Fibroblast of lung (primary cell): ENCODE data around the gene OSBPL1A.

Source experiments
- CTCF ChIP-seq, 2 donors: IDR thresholded peaks in 1 of 2; conservative IDR thresholded peaks in 1 of 2; 1 replicate in 1 of 2; 2 replicates in 1 of 2; pipeline ENCODE4 v1.5.1; 2011 to 2012; ENCODE audit warnings: low read length in 2 of 2, control low read depth in 1 of 2, inconsistent platforms in 1 of 2, low read depth in 1 of 2, mild to moderate bottlenecking in 1 of 2
- EZH2 ChIP-seq: IDR thresholded peaks from 2 replicates; pipeline ENCODE4 v1.5.1; 2012; ENCODE audit warnings: low read length, control low read depth, mild to moderate bottlenecking; ENCODE audit errors: missing control alignments

DNA sequence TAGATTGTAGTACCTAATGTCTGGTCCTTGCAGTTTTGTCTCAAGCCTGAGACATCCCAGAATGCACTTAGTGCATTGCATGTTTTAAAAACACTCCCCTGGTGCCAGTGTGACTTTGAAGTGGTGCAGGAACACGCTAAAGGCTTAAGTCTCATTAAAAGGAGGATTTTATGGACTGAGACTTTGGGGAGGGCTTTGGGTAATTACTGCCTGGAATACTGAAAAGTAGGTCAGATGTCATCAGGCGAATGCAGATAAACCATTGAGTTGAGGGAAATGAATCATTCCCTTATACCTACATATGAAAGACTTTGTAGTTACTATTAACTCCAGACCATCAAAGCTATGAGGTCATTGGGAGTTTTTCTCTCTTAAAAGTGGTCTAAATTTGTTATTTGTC is 3.0 kb upstream of the OSBPL1A start:
- TF ChIP-seq CTCF (conservative IDR thresholded peaks at IDR 0.05 in 1 of 2, IDR thresholded peaks at IDR 0.05 in 1 of 2; ENCODE audit: low read depth in 1 of 2, low read length in 2 of 2) = no peak
- no peak for TF ChIP-seq EZH2
